HepG2 (cell line): Measurements from ENCODE around the gene TEKT5. TPM values are rescaled to one million over a fixed set of nuclear protein-coding genes. Genes with fewer than 3 reads are reported as not detected.

Experiments used
- DNMT1 ChIP-seq: sonication (generic); formaldehyde crosslinking; IDR thresholded peaks from 2 replicates; pipeline ENCODE4 v1.5.1; 2020; ENCODE audit warnings: mild to moderate bottlenecking, missing genetic modification reagents
- HDAC2 ChIP-seq: sonication (generic); formaldehyde crosslinking; IDR thresholded peaks from 2 replicates; pipeline ENCODE4 v1.4.0; 2020; ENCODE audit warnings: missing genetic modification reagents
- HMGA1 ChIP-seq: sonication (generic); formaldehyde crosslinking; conservative IDR thresholded peaks from 2 replicates; pipeline ENCODE4 v1.4.0; 2020; ENCODE audit warnings: missing genetic modification reagents
- KLF13 ChIP-seq: sonication (generic); formaldehyde crosslinking; IDR thresholded peaks from 2 replicates; pipeline ENCODE4 v1.4.0; 2020; ENCODE audit warnings: mild to moderate bottlenecking, missing genetic modification reagents
- MBD4 ChIP-seq: IDR thresholded peaks from 2 replicates; pipeline ENCODE4 v1.6.1; 2012; ENCODE audit warnings: low read length, inconsistent platforms, borderline replicate concordance
- NFE2L2 ChIP-seq: fragments of 150-350 bp; IDR thresholded peaks from 2 replicates; pipeline ENCODE4 v1.6.1; 2014; ENCODE audit warnings: low read length
- PRMT3 ChIP-seq: sonication (generic); formaldehyde crosslinking; IDR thresholded peaks from 2 replicates; pipeline ENCODE4 v1.8.1; 2022; ENCODE audit warnings: low read depth, mild to moderate bottlenecking, moderate library complexity, missing genetic modification reagents, borderline replicate concordance
- RELA ChIP-seq: sonication (generic); formaldehyde crosslinking; IDR thresholded peaks from 2 replicates; pipeline ENCODE4 v1.4.0; 2020; ENCODE audit warnings: missing genetic modification reagents
- STAT5B ChIP-seq: sonication (generic); formaldehyde crosslinking; IDR thresholded peaks from 2 replicates; pipeline ENCODE4 v1.4.0; 2020; ENCODE audit warnings: missing genetic modification reagents
- SYNCRIP ChIP-seq: fragments of 200-400 bp; formaldehyde crosslinking; IDR thresholded peaks from 2 replicates; pipeline ENCODE4 v1.6.1; 2018; ENCODE audit warnings: mild to moderate bottlenecking, low read depth, low read length; ENCODE audit not compliant: insufficient read depth
- TFDP2 ChIP-seq: sonication (generic); formaldehyde crosslinking; IDR thresholded peaks from 2 replicates; pipeline ENCODE4 v1.4.0; 2020; ENCODE audit warnings: missing genetic modification reagents
- YY1 ChIP-seq: IDR thresholded peaks from 2 replicates; pipeline ENCODE4 v1.6.1; 2011; ENCODE audit warnings: low read length, low read depth, moderate library complexity, mild to moderate bottlenecking; ENCODE audit not compliant: insufficient read depth, insufficient replicate concordance
- ZFP36L2 ChIP-seq: sonication (generic); formaldehyde crosslinking; IDR thresholded peaks from 2 replicates; pipeline ENCODE4 v1.4.0; 2020; ENCODE audit warnings: missing genetic modification reagents
- ZKSCAN1 ChIP-seq: fragments of 150-350 bp; IDR thresholded peaks from 2 replicates; pipeline ENCODE4 v1.6.1; 2014; ENCODE audit warnings: low read length
- ZNF883 ChIP-seq: sonication (generic); formaldehyde crosslinking; IDR thresholded peaks from 2 replicates; pipeline ENCODE4 v1.5.1; 2020; ENCODE audit warnings: mild to moderate bottlenecking, missing genetic modification reagents; ENCODE audit errors: not compliant biosample characterization
- polyA plus RNA-seq, 8 experiments: library from polyadenylated mRNA; depleted of rRNA in 3 of 8; stranded (reverse) in 7 of 8; unstranded in 1 of 8; fragments of >200 nt; fragmentation: Illumina TruSeq in 4 of 8; extraction: Trizol in 4 of 8; gene quantifications; 2 replicates each; pipeline versions ENCODE4 v1.2.1 to v1.2.3, GENCODE V29; 2011 to 2016; ENCODE audit warnings: low read depth in 4 of 8, missing spikeins in 1 of 8, mixed read lengths in 1 of 8; ENCODE audit not compliant: insufficient read depth in 1 of 8
- total RNA-seq, 5 experiments: library from RNA; depleted of rRNA; stranded (reverse); fragments of >200 nt; fragmentation: Illumina TruSeq; extraction: Trizol; gene quantifications; 2 replicates each; pipeline ENCODE4 v1.2.3, GENCODE V29; 2016; ENCODE audit warnings: low read depth in 1 of 5
- TF ChIP-seq, protein P1 (sequence below): sonication (generic); formaldehyde crosslinking; IDR thresholded peaks from 2 replicates; pipeline ENCODE4 v1.5.0; 2020; ENCODE audit warnings: missing genetic modification reagents
- TF ChIP-seq, protein P2 (sequence below): sonication (generic); formaldehyde crosslinking; IDR thresholded peaks from 2 replicates; pipeline ENCODE4 v1.8.1; 2023; ENCODE audit warnings: mild to moderate bottlenecking, missing genetic modification reagents
- TF ChIP-seq, protein P3 (sequence below): sonication (generic); formaldehyde crosslinking; IDR thresholded peaks from 2 replicates; pipeline ENCODE4 v1.5.0; 2020; ENCODE audit warnings: missing genetic modification reagents
- TF ChIP-seq, protein P4 (sequence below): sonication (generic); formaldehyde crosslinking; IDR thresholded peaks from 2 replicates; pipeline ENCODE4 v1.4.0; 2020; ENCODE audit warnings: mild to moderate bottlenecking, missing genetic modification reagents
- TF ChIP-seq, protein P5 (sequence below): sonication (generic); formaldehyde crosslinking; IDR thresholded peaks from 2 replicates; pipeline ENCODE4 v1.5.1; 2020; ENCODE audit warnings: mild to moderate bottlenecking, missing genetic modification reagents, moderate library complexity

The TEKT5 gene
- total and polyA plus RNA-seq, 2 of the 13 experiments (the other 11 are each of a cell fraction or from before 2014, with no cell fraction given) = 0.16 TPM; not detected in 1

GRCh38 chr16:10641953-10642949 lies 52.5 kb downstream of the TEKT5 start (continued):
- TF ChIP-seq TFDP2 (CRISPR knock-in tag) (no peak), RELA (CRISPR knock-in tag) (no peak), ZFP36L2 (no peak), SYNCRIP (no peak), KLF13 (no peak), NFE2L2 (no peak), DNMT1 (CRISPR knock-in tag) (no peak; the same call in 1 of the 2 replicates), MBD4 (no peak), ZNF883 (CRISPR knock-in tag) (no peak), PRMT3 (CRISPR knock-in tag) (no peak), YY1 (no peak), ZKSCAN1 (no peak), STAT5B (no peak), HMGA1 (CRISPR knock-in tag) (no peak), HDAC2 (CRISPR knock-in tag) (peak; percentile 83)
- TF ChIP-seq, protein P1, sequence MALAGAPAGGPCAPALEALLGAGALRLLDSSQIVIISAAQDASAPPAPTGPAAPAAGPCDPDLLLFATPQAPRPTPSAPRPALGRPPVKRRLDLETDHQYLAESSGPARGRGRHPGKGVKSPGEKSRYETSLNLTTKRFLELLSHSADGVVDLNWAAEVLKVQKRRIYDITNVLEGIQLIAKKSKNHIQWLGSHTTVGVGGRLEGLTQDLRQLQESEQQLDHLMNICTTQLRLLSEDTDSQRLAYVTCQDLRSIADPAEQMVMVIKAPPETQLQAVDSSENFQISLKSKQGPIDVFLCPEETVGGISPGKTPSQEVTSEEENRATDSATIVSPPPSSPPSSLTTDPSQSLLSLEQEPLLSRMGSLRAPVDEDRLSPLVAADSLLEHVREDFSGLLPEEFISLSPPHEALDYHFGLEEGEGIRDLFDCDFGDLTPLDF = no peak
- TF ChIP-seq, protein P2, sequence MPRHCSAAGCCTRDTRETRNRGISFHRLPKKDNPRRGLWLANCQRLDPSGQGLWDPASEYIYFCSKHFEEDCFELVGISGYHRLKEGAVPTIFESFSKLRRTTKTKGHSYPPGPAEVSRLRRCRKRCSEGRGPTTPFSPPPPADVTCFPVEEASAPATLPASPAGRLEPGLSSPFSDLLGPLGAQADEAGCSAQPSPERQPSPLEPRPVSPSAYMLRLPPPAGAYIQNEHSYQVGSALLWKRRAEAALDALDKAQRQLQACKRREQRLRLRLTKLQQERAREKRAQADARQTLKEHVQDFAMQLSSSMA = no peak
- TF ChIP-seq, protein P3, sequence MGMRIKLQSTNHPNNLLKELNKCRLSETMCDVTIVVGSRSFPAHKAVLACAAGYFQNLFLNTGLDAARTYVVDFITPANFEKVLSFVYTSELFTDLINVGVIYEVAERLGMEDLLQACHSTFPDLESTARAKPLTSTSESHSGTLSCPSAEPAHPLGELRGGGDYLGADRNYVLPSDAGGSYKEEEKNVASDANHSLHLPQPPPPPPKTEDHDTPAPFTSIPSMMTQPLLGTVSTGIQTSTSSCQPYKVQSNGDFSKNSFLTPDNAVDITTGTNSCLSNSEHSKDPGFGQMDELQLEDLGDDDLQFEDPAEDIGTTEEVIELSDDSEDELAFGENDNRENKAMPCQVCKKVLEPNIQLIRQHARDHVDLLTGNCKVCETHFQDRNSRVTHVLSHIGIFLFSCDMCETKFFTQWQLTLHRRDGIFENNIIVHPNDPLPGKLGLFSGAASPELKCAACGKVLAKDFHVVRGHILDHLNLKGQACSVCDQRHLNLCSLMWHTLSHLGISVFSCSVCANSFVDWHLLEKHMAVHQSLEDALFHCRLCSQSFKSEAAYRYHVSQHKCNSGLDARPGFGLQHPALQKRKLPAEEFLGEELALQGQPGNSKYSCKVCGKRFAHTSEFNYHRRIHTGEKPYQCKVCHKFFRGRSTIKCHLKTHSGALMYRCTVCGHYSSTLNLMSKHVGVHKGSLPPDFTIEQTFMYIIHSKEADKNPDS (CRISPR knock-in tag) = 0 out of 2 replicates have a peak, but pooled peaks have one; percentile 18
- TF ChIP-seq, protein P4, sequence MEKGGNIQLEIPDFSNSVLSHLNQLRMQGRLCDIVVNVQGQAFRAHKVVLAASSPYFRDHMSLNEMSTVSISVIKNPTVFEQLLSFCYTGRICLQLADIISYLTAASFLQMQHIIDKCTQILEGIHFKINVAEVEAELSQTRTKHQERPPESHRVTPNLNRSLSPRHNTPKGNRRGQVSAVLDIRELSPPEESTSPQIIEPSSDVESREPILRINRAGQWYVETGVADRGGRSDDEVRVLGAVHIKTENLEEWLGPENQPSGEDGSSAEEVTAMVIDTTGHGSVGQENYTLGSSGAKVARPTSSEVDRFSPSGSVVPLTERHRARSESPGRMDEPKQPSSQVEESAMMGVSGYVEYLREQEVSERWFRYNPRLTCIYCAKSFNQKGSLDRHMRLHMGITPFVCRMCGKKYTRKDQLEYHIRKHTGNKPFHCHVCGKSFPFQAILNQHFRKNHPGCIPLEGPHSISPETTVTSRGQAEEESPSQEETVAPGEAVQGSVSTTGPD (CRISPR knock-in tag) = peak; percentile 57; the same call in 1 of the 2 replicates
- TF ChIP-seq, protein P5, sequence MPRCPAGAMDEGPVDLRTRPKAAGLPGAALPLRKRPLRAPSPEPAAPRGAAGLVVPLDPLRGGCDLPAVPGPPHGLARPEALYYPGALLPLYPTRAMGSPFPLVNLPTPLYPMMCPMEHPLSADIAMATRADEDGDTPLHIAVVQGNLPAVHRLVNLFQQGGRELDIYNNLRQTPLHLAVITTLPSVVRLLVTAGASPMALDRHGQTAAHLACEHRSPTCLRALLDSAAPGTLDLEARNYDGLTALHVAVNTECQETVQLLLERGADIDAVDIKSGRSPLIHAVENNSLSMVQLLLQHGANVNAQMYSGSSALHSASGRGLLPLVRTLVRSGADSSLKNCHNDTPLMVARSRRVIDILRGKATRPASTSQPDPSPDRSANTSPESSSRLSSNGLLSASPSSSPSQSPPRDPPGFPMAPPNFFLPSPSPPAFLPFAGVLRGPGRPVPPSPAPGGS (CRISPR knock-in tag) = peak; percentile 70; the same call in 1 of the 2 replicates
